Measurements from ENCODE around the gene HOXC13. TPM values are rescaled to one million over a fixed set of nuclear protein-coding genes. Genes with fewer than 3 reads are reported as not detected.

HOXC13 gene
- total RNA-seq, 1 experiment from 2014 or later: 5.3 TPM

GRCh38 chr12:53927220-53928029 lies 11.2 kb upstream of the HOXC13 start:
- Mint-ChIP-seq H3K27me3 (ENCODE audit: insufficient read depth, unreplicated experiment) (peaks cover 72% of the 10 kb centered on the region), H3K9me3 (ENCODE audit: unreplicated experiment) (no peaks in the 10 kb centered on the region), H3K27ac (ENCODE audit: low read depth, unreplicated experiment) (no peak overlapping the region), H3K4me3 (ENCODE audit: unreplicated experiment) (no peak overlapping the region), H3K4me1 (ENCODE audit: insufficient read depth, unreplicated experiment) (peaks cover 3% of the 10 kb centered on the region), H3K36me3 (ENCODE audit: insufficient read depth, unreplicated experiment) (no peaks in the 10 kb centered on the region)
- ChIA-PET CTCF (interaction anchor here (0.7 kb wide), 1 partner anchor 17 kb away, joined by 3 read pairs; no protein-coding TSS in a partner anchor), POLR2A (no interaction called here)
- DNase-seq (ENCODE audit: unreplicated experiment): no peak
- intact Hi-C loops (cut with micrococcal nuclease): no loop called here
- BruUV-seq (replicated peaks): no TSS peak
- TF ChIP-seq, protein P1, sequence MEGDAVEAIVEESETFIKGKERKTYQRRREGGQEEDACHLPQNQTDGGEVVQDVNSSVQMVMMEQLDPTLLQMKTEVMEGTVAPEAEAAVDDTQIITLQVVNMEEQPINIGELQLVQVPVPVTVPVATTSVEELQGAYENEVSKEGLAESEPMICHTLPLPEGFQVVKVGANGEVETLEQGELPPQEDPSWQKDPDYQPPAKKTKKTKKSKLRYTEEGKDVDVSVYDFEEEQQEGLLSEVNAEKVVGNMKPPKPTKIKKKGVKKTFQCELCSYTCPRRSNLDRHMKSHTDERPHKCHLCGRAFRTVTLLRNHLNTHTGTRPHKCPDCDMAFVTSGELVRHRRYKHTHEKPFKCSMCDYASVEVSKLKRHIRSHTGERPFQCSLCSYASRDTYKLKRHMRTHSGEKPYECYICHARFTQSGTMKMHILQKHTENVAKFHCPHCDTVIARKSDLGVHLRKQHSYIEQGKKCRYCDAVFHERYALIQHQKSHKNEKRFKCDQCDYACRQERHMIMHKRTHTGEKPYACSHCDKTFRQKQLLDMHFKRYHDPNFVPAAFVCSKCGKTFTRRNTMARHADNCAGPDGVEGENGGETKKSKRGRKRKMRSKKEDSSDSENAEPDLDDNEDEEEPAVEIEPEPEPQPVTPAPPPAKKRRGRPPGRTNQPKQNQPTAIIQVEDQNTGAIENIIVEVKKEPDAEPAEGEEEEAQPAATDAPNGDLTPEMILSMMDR (IDR thresholded peaks at IDR 0.05; ENCODE audit: unreplicated experiment): no peak

GRCh38 chr12:53928054-53928835 lies 10.4 kb upstream of the HOXC13 start:
- no peaks in the 10 kb centered on the region for H3K9me3 Mint-ChIP-seq (ENCODE audit: unreplicated experiment)
- ChIA-PET CTCF (interaction anchor here (0.7 to 0.8 kb wide), 2 partner anchors 16 to 57 kb away, joined by 3 read pairs; partner anchors contain the start of gene HOXC10), POLR2A (no interaction called here)
- TF ChIP-seq, protein P1 (IDR thresholded peaks at IDR 0.05; ENCODE audit: unreplicated experiment): no peak
- no peak overlapping the region for H3K27ac Mint-ChIP-seq (ENCODE audit: low read depth, unreplicated experiment)
- no peak overlapping the region for H3K4me3 Mint-ChIP-seq (ENCODE audit: unreplicated experiment)
- BruUV-seq (replicated peaks): no TSS peak
- no peak for DNase-seq (ENCODE audit: unreplicated experiment)
- H3K27me3 Mint-ChIP-seq (ENCODE audit: insufficient read depth, unreplicated experiment): peaks cover 75% of the 10 kb centered on the region
- intact Hi-C loops (cut with micrococcal nuclease): no loop called here
- H3K36me3 Mint-ChIP-seq (ENCODE audit: insufficient read depth, unreplicated experiment): no peaks in the 10 kb centered on the region
- peaks cover 3% of the 10 kb centered on the region for H3K4me1 Mint-ChIP-seq (ENCODE audit: insufficient read depth, unreplicated experiment)

DNA sequence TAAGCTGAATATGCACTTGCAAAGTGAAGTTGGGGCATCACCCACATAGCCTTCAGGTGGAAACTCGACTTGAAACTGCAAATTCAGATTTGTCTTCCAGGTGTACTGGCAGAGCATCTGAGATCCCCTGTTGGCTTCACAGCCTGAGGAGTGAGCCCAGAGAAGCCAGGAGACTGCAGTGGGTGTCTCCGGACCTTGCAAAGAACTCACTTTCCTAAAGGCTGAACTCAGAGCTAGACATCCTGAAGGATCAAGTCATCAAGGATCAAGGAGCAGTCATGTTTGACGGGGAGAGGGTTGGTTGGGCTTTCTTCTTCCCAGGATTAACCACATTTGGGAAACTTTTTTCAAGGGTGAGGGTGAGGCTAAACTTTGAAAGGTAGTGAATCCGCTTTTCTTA lies 9.1 kb upstream of the HOXC13 start:
- CTCF ChIA-PET: interaction anchor here (0.5 to 1.4 kb wide), 4 partner anchors 8 to 162 kb away, joined by 3 read pairs; no protein-coding TSS in a partner anchor
- Mint-ChIP-seq H3K4me1 (ENCODE audit: insufficient read depth, unreplicated experiment) (peaks cover 3% of the 10 kb centered on the region), H3K4me3 (ENCODE audit: unreplicated experiment) (no peak overlapping the region), H3K9me3 (ENCODE audit: unreplicated experiment) (no peaks in the 10 kb centered on the region), H3K36me3 (ENCODE audit: insufficient read depth, unreplicated experiment) (no peaks in the 10 kb centered on the region), H3K27me3 (ENCODE audit: insufficient read depth, unreplicated experiment) (peaks cover 67% of the 10 kb centered on the region), H3K27ac (ENCODE audit: low read depth, unreplicated experiment) (no peak overlapping the region)
- DNase-seq (ENCODE audit: unreplicated experiment): no peak
- POLR2A ChIA-PET: interaction anchor here (0.6 to 1.0 kb wide), 2 partner anchors 9 to 103 kb away, joined by 3 to 6 read pairs; partner anchors contain the start of gene HOXC13
- intact Hi-C loops (cut with micrococcal nuclease): no loop called here
- TF ChIP-seq, protein P1 (IDR thresholded peaks at IDR 0.05; ENCODE audit: unreplicated experiment): no peak
- no TSS peak for BruUV-seq (replicated peaks)

Measured in MCF 10A (cell line).